MG63 (cell line): ENCODE measurements around the gene ADRB2. TPM values are rescaled to one million over a fixed set of nuclear protein-coding genes. Genes with fewer than 3 reads are reported as not detected.

Experiments
- DNase-seq: peaks from one replicate; pipeline ENCODE4 v3.0.0-alpha.2; 2020
- H3K27me3 ChIP-seq: fragments of 250-450 bp; sonication (Bioruptor Pico); 2 replicates; pipeline ENCODE4 v1.5.1; 2020; ENCODE audit warnings: mild to moderate bottlenecking, moderate library complexity
- H3K36me3 ChIP-seq: fragments of 250-450 bp; sonication (Bioruptor Pico); 2 replicates; pipeline ENCODE4 v1.5.1; 2020; ENCODE audit warnings: mild to moderate bottlenecking, moderate library complexity
- H3K4me3 ChIP-seq: fragments of 250-450 bp; sonication (Bioruptor Pico); 2 replicates; pipeline ENCODE4 v1.5.1; 2020; ENCODE audit warnings: mild to moderate bottlenecking, moderate library complexity
- H3K9me3 ChIP-seq: fragments of 250-450 bp; sonication (Bioruptor Pico); 2 replicates; pipeline ENCODE4 v1.5.1; 2020; ENCODE audit warnings: mild to moderate bottlenecking, moderate library complexity
- total RNA-seq: library from RNA; depleted of rRNA; stranded (reverse); fragments of >200 nt; shearing (Covaris generic); gene quantifications from 2 replicates; pipeline ENCODE4 v1.2.3, GENCODE V29; 2014; ENCODE audit warnings: low replicate concordance

ADRB2 gene
- total RNA-seq, 1 experiment from 2014 or later = 12.9 TPM

- no peak overlapping the region for H3K4me3 ChIP-seq
- DNase-seq = no peak
- no peaks in the 10 kb centered on the region for H3K36me3 ChIP-seq
- H3K27me3 ChIP-seq = no peaks in the 10 kb centered on the region
- H3K9me3 ChIP-seq = no peaks in the 10 kb centered on the region
Measured at GRCh38 chr5:148820461-148821395, 5.7 kb upstream of the ADRB2 start.

GRCh38 chr5:148823871-148824270, 2.5 kb upstream of the ADRB2 start:
- Histone ChIP-seq H3K27me3 (no peaks in the 10 kb centered on the region), H3K36me3 (peaks cover 2% of the 10 kb centered on the region; the same call in 1 of the 2 replicates), H3K4me3 (no peak overlapping the region), H3K9me3 (no peaks in the 10 kb centered on the region)
- DNase-seq = no peak

- H3K27me3 ChIP-seq = no peaks in the 10 kb centered on the region
- peak; percentile 50 for DNase-seq
- H3K4me3 ChIP-seq = peak overlapping the region; percentile 77
- H3K9me3 ChIP-seq = no peaks in the 10 kb centered on the region
- peaks cover 14% of the 10 kb centered on the region for H3K36me3 ChIP-seq
Measured at GRCh38 chr5:148825716-148826052, 727 bp upstream of the ADRB2 start.

- DNase-seq = no peak
- no peaks in the 10 kb centered on the region for H3K27me3 ChIP-seq
- no peaks in the 10 kb centered on the region for H3K9me3 ChIP-seq
- H3K4me3 ChIP-seq = peak overlapping the region; percentile 77
- peaks cover 22% of the 10 kb centered on the region for H3K36me3 ChIP-seq
Measured at GRCh38 chr5:148826739-148827070, 294 bp downstream of the ADRB2 start.

- H3K27me3 ChIP-seq = no peaks in the 10 kb centered on the region
- H3K4me3 ChIP-seq = peak overlapping the region; percentile 77
- H3K9me3 ChIP-seq = no peaks in the 10 kb centered on the region
- peaks cover 29% of the 10 kb centered on the region for H3K36me3 ChIP-seq
- no peak for DNase-seq
Measured at GRCh38 chr5:148827723-148828122, 1.3 kb downstream of the ADRB2 start.

GRCh38 chr5:148828511-148829247, 2.3 kb downstream of the ADRB2 start:
- no peaks in the 10 kb centered on the region for H3K27me3 ChIP-seq
- no peaks in the 10 kb centered on the region for H3K9me3 ChIP-seq
- no peak for DNase-seq
- H3K4me3 ChIP-seq = peak overlapping the region; percentile 77
- peaks cover 38% of the 10 kb centered on the region for H3K36me3 ChIP-seq

GRCh38 chr5:148829248-148829594, 2.8 kb downstream of the ADRB2 start:
- DNase-seq = no peak
- peaks cover 43% of the 10 kb centered on the region for H3K36me3 ChIP-seq
- no peaks in the 10 kb centered on the region for H3K9me3 ChIP-seq
- peak overlapping the region; percentile 77 for H3K4me3 ChIP-seq
- H3K27me3 ChIP-seq = no peaks in the 10 kb centered on the region

- no peaks in the 10 kb centered on the region for H3K27me3 ChIP-seq
- peak; percentile 38 for DNase-seq
- H3K4me3 ChIP-seq = peak overlapping the region; percentile 77
- H3K36me3 ChIP-seq = peaks cover 46% of the 10 kb centered on the region
- no peaks in the 10 kb centered on the region for H3K9me3 ChIP-seq
Measured at GRCh38 chr5:148829734-148830133, 3.3 kb downstream of the ADRB2 start.

GRCh38 chr5:148830211-148830610, 3.8 kb downstream of the ADRB2 start:
- no peak for DNase-seq

GRCh38 chr5:148831590-148832565, 5.5 kb downstream of the ADRB2 start:
- Histone ChIP-seq H3K4me3 (peak overlapping the region; percentile 77; the same call in 1 of the 2 replicates), H3K9me3 (no peaks in the 10 kb centered on the region), H3K36me3 (peaks cover 49% of the 10 kb centered on the region), H3K27me3 (no peaks in the 10 kb centered on the region)
- no peak for DNase-seq

More at GRCh38 chr5:148830211-148830610, 3.8 kb downstream of the ADRB2 start:
- H3K27me3 ChIP-seq = no peaks in the 10 kb centered on the region
- H3K4me3 ChIP-seq = peak overlapping the region; percentile 77
- H3K9me3 ChIP-seq = no peaks in the 10 kb centered on the region
- peaks cover 49% of the 10 kb centered on the region for H3K36me3 ChIP-seq

GRCh38 chr5:148833122-148833521, 6.7 kb downstream of the ADRB2 start:
- Histone ChIP-seq H3K36me3 (peaks cover 54% of the 10 kb centered on the region), H3K9me3 (no peaks in the 10 kb centered on the region), H3K27me3 (no peaks in the 10 kb centered on the region), H3K4me3 (no peak overlapping the region)
- DNase-seq = no peak

- H3K27me3 ChIP-seq = no peaks in the 10 kb centered on the region
- no peaks in the 10 kb centered on the region for H3K9me3 ChIP-seq
- no peak overlapping the region for H3K4me3 ChIP-seq
- DNase-seq = no peak
- H3K36me3 ChIP-seq = peaks cover 51% of the 10 kb centered on the region
Measured at GRCh38 chr5:148833925-148834324, 7.5 kb downstream of the ADRB2 start.

- no peak for DNase-seq
- no peaks in the 10 kb centered on the region for H3K27me3 ChIP-seq
- H3K4me3 ChIP-seq = no peak overlapping the region
- no peaks in the 10 kb centered on the region for H3K9me3 ChIP-seq
- peaks cover 45% of the 10 kb centered on the region for H3K36me3 ChIP-seq
Measured at GRCh38 chr5:148834689-148835088, 8.3 kb downstream of the ADRB2 start.

GRCh38 chr5:148836272-148837250, 10.2 kb downstream of the ADRB2 start:
- Histone ChIP-seq H3K36me3 (peaks cover 34% of the 10 kb centered on the region), H3K9me3 (no peaks in the 10 kb centered on the region), H3K27me3 (no peaks in the 10 kb centered on the region), H3K4me3 (no peak overlapping the region)
- DNase-seq = no peak

GRCh38 chr5:148837383-148837782, 11.0 kb downstream of the ADRB2 start:
- Histone ChIP-seq H3K4me3 (no peak overlapping the region), H3K9me3 (no peaks in the 10 kb centered on the region), H3K36me3 (peaks cover 28% of the 10 kb centered on the region), H3K27me3 (no peaks in the 10 kb centered on the region)
- no peak for DNase-seq

- H3K27me3 ChIP-seq = no peaks in the 10 kb centered on the region
Measured at GRCh38 chr5:148838357-148838756, 11.9 kb downstream of the ADRB2 start.

More at GRCh38 chr5:148838357-148838756, 11.9 kb downstream of the ADRB2 start:
- H3K36me3 ChIP-seq = peaks cover 18% of the 10 kb centered on the region
- DNase-seq = no peak
- H3K9me3 ChIP-seq = no peaks in the 10 kb centered on the region
- H3K4me3 ChIP-seq = no peak overlapping the region
